Epithelial cell of esophagus (primary cell): Measurements from ENCODE around the gene SDF2.

Source experiments
- DNase-seq: peaks from one replicate; pipeline ENCODE4 v3.0.0; 2010; ENCODE audit warnings: low read depth
- H3K4me3 ChIP-seq: 2 replicates; pipeline ENCODE4 v1.5.1; 2011; ENCODE audit warnings: mild to moderate bottlenecking, low read length, control low read depth
- TF ChIP-seq, protein P1 (sequence below): IDR thresholded peaks from 2 replicates; pipeline ENCODE4 v1.5.1; 2011; ENCODE audit warnings: low read depth, mild to moderate bottlenecking, low read length, control low read depth, inconsistent platforms; ENCODE audit not compliant: insufficient read depth; ENCODE audit errors: missing control alignments

SDF2 gene

GRCh38 chr17:28705074-28705659, 43.5 kb upstream of the SDF2 start:
- no peak for DNase-seq
- H3K4me3 ChIP-seq: no peak overlapping the region
- TF ChIP-seq, protein P1, sequence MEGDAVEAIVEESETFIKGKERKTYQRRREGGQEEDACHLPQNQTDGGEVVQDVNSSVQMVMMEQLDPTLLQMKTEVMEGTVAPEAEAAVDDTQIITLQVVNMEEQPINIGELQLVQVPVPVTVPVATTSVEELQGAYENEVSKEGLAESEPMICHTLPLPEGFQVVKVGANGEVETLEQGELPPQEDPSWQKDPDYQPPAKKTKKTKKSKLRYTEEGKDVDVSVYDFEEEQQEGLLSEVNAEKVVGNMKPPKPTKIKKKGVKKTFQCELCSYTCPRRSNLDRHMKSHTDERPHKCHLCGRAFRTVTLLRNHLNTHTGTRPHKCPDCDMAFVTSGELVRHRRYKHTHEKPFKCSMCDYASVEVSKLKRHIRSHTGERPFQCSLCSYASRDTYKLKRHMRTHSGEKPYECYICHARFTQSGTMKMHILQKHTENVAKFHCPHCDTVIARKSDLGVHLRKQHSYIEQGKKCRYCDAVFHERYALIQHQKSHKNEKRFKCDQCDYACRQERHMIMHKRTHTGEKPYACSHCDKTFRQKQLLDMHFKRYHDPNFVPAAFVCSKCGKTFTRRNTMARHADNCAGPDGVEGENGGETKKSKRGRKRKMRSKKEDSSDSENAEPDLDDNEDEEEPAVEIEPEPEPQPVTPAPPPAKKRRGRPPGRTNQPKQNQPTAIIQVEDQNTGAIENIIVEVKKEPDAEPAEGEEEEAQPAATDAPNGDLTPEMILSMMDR: no peak

DNA sequence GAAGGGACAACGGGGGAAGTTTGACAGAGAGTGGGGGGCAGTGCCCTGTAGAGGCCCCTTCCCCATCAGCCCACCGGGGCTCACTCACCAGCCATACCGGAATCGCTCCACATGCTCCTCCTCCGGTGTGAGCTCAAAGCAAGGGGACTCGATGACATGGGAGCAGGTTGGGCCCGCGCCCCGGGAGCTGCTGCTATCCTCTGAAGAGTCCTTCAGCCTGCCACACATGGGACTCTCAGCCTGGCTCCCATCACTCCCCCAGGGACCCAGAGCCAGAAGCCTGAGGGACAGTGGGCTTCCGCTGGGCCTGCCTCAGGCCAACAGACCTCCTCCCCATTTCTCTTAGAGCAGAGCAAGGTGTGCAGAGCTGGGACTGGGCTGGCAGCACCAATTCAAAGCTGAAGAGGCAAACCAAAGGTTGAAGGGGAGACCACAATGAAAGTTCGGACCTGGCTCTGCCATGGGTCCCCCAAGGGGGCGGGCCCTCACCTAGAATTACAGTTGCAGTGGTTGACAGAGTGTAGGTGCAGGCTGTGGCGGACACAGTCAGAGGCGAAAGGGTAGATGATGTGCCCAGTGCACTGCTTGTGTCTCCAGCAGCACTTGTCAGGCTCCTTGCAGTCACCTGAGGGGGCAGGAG, 42.6 kb upstream of the SDF2 start:
- DNase-seq: no peak
- H3K4me3 ChIP-seq: no peak overlapping the region

GRCh38 chr17:28703552-28704218, 42.0 kb upstream of the SDF2 start:
- TF ChIP-seq, protein P1: no peak
- no peak for DNase-seq
- H3K4me3 ChIP-seq: no peak overlapping the region

More for the DNA sequence above, 42.6 kb upstream of the SDF2 start:
- TF ChIP-seq, protein P1: no peak

- TF ChIP-seq, protein P1: no peak
- H3K4me3 ChIP-seq: no peak overlapping the region
- no peak for DNase-seq
These were observed 41.0 kb upstream of the SDF2 start for GRCh38 chr17:28702752-28703150.

DNA sequence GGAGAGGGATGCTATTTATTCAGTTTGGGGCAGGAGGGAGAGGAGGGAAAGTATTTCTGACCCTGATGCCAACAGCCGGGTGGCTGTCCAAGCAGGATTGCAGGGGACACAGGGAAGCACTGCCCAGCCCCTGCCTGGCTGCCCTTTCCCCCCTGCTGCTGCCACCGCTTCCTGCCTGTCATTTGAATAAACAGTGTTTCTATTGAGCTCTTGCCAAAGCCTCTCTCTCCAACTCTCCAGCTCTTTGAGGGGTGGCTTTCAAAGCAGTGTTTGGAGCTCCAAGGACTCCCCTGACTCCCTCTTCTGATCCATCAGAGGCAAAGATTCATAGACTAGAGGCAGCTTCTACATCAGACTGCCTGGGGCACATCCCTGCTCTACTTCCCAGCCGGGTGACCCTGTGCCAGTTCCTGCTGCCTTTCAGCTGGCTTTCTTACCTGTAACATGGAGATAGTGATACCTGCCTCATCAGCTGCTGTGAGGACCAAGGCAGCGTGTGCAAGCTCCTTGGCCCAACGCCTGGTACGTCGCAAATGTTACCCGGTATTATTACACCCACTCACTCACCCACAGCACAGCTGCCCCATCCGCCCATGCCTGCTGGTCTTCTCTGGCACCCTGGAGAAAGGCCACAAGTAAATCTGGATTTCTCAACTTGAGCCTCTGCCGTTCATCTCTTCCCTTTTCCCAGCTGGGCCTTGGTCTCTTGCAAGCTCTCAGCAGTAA, 40.5 kb upstream of the SDF2 start:
- DNase-seq: no peak
- TF ChIP-seq, protein P1: no peak
- H3K4me3 ChIP-seq: no peak overlapping the region

GRCh38 chr17:28700830-28701492, 39.3 kb upstream of the SDF2 start:
- TF ChIP-seq, protein P1: no peak
- no peak for DNase-seq
- no peak overlapping the region for H3K4me3 ChIP-seq
